ENCODE results near the gene SLC38A3.

GRCh38 chr3:50241163-50241562, 36.1 kb downstream of the SLC38A3 start:
- no peak for TF ChIP-seq CTCF (IDR thresholded peaks at IDR 0.05; ENCODE audit: poor library complexity)
- TF ChIP-seq EZH2phosphoT487 (IDR thresholded peaks at IDR 0.05; ENCODE audit: low read depth, severe bottlenecking, unreplicated experiment) = no peak
- no peak for TF ChIP-seq EZH2 (IDR thresholded peaks at IDR 0.05; ENCODE audit: borderline replicate concordance)

Data from hepatocyte (in vitro differentiated cells).